ENCODE measurements around the gene FOXC2.

The FOXC2 gene

DNA sequence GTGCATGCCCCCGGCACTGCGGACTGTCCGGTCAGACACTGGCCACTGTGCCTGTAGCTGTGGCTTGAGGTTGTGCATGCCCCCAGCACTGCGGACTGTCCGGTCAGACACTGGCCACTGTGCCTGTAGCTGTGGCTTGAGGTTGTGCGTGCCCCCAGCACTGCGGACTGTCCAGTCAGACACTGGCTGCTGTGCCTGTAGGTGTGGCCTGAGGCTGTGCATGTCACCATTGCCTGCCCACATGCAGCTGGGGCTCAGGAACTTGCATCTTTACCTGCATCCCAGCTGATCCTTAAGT is 16.8 kb upstream of the FOXC2 start:
- TF ChIP-seq ZC3H10 (CRISPR knock-in tag; IDR thresholded peaks at IDR 0.05): no peak
- TF ChIP-seq, protein P1, sequence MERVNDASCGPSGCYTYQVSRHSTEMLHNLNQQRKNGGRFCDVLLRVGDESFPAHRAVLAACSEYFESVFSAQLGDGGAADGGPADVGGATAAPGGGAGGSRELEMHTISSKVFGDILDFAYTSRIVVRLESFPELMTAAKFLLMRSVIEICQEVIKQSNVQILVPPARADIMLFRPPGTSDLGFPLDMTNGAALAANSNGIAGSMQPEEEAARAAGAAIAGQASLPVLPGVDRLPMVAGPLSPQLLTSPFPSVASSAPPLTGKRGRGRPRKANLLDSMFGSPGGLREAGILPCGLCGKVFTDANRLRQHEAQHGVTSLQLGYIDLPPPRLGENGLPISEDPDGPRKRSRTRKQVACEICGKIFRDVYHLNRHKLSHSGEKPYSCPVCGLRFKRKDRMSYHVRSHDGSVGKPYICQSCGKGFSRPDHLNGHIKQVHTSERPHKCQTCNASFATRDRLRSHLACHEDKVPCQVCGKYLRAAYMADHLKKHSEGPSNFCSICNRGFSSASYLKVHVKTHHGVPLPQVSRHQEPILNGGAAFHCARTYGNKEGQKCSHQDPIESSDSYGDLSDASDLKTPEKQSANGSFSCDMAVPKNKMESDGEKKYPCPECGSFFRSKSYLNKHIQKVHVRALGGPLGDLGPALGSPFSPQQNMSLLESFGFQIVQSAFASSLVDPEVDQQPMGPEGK (CRISPR knock-in tag; IDR thresholded peaks at IDR 0.05; ENCODE audit: borderline replicate concordance): no peak
- TF ChIP-seq ZNF565 (CRISPR knock-in tag; conservative IDR thresholded peaks at IDR 0.05; ENCODE audit: low read depth): no peak
- TF ChIP-seq ESRRG (CRISPR knock-in tag; IDR thresholded peaks at IDR 0.05): no peak
- TF ChIP-seq ZNF8 (CRISPR knock-in tag; IDR thresholded peaks at IDR 0.05): no peak
- TF ChIP-seq ISL1 (CRISPR knock-in tag; IDR thresholded peaks at IDR 0.05): no peak
- TF ChIP-seq, protein P2, sequence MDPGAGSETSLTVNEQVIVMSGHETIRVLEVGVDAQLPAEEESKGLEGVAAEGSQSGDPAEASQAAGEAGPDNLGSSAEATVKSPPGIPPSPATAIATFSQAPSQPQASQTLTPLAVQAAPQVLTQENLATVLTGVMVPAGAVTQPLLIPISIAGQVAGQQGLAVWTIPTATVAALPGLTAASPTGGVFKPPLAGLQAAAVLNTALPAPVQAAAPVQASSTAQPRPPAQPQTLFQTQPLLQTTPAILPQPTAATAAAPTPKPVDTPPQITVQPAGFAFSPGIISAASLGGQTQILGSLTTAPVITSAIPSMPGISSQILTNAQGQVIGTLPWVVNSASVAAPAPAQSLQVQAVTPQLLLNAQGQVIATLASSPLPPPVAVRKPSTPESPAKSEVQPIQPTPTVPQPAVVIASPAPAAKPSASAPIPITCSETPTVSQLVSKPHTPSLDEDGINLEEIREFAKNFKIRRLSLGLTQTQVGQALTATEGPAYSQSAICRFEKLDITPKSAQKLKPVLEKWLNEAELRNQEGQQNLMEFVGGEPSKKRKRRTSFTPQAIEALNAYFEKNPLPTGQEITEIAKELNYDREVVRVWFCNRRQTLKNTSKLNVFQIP (CRISPR knock-in tag; IDR thresholded peaks at IDR 0.05; ENCODE audit: borderline replicate concordance, low read depth): no peak
- TF ChIP-seq, protein P3, sequence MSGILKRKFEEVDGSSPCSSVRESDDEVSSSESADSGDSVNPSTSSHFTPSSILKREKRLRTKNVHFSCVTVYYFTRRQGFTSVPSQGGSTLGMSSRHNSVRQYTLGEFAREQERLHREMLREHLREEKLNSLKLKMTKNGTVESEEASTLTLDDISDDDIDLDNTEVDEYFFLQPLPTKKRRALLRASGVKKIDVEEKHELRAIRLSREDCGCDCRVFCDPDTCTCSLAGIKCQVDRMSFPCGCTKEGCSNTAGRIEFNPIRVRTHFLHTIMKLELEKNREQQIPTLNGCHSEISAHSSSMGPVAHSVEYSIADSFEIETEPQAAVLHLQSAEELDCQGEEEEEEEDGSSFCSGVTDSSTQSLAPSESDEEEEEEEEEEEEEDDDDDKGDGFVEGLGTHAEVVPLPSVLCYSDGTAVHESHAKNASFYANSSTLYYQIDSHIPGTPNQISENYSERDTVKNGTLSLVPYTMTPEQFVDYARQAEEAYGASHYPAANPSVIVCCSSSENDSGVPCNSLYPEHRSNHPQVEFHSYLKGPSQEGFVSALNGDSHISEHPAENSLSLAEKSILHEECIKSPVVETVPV (CRISPR knock-in tag; IDR thresholded peaks at IDR 0.05): no peak
- TF ChIP-seq CSDC2 (CRISPR knock-in tag; IDR thresholded peaks at IDR 0.05): no peak
- TF ChIP-seq BACH2 (CRISPR knock-in tag; IDR thresholded peaks at IDR 0.05; ENCODE audit: borderline replicate concordance): no peak
- no peak for TF ChIP-seq GLIS3 (CRISPR knock-in tag; IDR thresholded peaks at IDR 0.05)
- TF ChIP-seq ZFP3 (CRISPR knock-in tag; IDR thresholded peaks at IDR 0.05): no peak
- ATAC-seq: no peak

DNA sequence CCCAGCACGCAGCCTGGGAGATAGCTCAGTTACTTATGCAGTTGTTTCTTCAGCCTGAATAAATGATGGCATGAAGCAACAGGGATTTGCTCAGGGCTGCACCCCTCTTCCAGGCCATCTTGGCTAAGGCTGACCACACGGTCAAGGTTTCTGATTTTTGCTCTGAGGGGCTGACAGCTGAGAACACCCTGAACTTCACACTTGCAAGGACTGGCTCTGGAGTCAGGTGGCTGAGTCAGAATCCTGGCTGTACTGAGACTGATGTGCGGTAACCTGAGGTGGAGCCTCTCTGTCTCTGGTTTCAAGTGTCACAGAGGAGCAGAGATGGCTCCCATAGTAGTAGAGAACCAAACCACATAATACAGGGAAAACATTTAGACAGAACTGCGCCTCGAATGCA is 16.3 kb upstream of the FOXC2 start:
- TF ChIP-seq, protein P4, sequence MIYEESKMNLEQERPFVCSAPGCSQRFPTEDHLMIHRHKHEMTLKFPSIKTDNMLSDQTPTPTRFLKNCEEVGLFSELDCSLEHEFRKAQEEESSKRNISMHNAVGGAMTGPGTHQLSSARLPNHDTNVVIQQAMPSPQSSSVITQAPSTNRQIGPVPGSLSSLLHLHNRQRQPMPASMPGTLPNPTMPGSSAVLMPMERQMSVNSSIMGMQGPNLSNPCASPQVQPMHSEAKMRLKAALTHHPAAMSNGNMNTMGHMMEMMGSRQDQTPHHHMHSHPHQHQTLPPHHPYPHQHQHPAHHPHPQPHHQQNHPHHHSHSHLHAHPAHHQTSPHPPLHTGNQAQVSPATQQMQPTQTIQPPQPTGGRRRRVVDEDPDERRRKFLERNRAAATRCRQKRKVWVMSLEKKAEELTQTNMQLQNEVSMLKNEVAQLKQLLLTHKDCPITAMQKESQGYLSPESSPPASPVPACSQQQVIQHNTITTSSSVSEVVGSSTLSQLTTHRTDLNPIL (CRISPR knock-in tag; IDR thresholded peaks at IDR 0.05; ENCODE audit: low read depth): no peak
- TF ChIP-seq ZNF565 (CRISPR knock-in tag; conservative IDR thresholded peaks at IDR 0.05; ENCODE audit: low read depth): no peak
- TF ChIP-seq ISL1 (CRISPR knock-in tag; IDR thresholded peaks at IDR 0.05): no peak
- TF ChIP-seq, protein P1 (CRISPR knock-in tag; IDR thresholded peaks at IDR 0.05; ENCODE audit: borderline replicate concordance): no peak

DNA sequence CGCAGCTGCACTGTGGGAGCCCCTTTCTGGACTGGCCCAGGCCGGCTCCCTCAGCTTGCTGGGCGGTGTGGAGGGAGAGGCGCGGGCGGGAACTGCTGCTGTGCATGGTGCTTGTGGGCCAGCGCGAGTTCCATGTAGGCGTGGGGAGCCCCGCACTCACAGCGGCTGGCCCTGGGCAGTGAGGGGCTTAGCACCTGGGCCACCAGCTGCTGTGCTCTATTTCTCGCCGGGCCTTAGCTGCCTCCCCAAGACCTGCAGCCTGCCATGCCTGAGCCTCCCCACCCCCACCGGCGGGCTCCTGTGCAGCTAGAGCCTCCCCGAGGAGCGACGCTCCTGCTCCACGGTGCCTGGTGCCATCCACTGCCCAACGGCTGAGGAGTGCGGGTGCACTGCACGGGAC is 13.3 kb upstream of the FOXC2 start:
- no peak for ATAC-seq
- TF ChIP-seq ZC3H10 (CRISPR knock-in tag; IDR thresholded peaks at IDR 0.05): no peak
- TF ChIP-seq ESRRG (CRISPR knock-in tag; IDR thresholded peaks at IDR 0.05): no peak
- TF ChIP-seq, protein P5, sequence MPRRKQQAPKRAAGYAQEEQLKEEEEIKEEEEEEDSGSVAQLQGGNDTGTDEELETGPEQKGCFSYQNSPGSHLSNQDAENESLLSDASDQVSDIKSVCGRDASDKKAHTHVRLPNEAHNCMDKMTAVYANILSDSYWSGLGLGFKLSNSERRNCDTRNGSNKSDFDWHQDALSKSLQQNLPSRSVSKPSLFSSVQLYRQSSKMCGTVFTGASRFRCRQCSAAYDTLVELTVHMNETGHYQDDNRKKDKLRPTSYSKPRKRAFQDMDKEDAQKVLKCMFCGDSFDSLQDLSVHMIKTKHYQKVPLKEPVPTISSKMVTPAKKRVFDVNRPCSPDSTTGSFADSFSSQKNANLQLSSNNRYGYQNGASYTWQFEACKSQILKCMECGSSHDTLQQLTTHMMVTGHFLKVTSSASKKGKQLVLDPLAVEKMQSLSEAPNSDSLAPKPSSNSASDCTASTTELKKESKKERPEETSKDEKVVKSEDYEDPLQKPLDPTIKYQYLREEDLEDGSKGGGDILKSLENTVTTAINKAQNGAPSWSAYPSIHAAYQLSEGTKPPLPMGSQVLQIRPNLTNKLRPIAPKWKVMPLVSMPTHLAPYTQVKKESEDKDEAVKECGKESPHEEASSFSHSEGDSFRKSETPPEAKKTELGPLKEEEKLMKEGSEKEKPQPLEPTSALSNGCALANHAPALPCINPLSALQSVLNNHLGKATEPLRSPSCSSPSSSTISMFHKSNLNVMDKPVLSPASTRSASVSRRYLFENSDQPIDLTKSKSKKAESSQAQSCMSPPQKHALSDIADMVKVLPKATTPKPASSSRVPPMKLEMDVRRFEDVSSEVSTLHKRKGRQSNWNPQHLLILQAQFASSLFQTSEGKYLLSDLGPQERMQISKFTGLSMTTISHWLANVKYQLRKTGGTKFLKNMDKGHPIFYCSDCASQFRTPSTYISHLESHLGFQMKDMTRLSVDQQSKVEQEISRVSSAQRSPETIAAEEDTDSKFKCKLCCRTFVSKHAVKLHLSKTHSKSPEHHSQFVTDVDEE (CRISPR knock-in tag; IDR thresholded peaks at IDR 0.05): no peak
- TF ChIP-seq, protein P3 (CRISPR knock-in tag; IDR thresholded peaks at IDR 0.05): no peak
- no peak for TF ChIP-seq ZFP3 (CRISPR knock-in tag; IDR thresholded peaks at IDR 0.05)
- no peak for TF ChIP-seq ARNTL (CRISPR knock-in tag; IDR thresholded peaks at IDR 0.05; ENCODE audit: borderline replicate concordance, low read depth)
- no peak for TF ChIP-seq PPARA (CRISPR knock-in tag; IDR thresholded peaks at IDR 0.05; ENCODE audit: borderline replicate concordance)
- TF ChIP-seq, protein P1 (CRISPR knock-in tag; IDR thresholded peaks at IDR 0.05; ENCODE audit: borderline replicate concordance): no peak
- no peak for TF ChIP-seq RARB (CRISPR knock-in tag; IDR thresholded peaks at IDR 0.05)
- TF ChIP-seq, protein P4 (CRISPR knock-in tag; IDR thresholded peaks at IDR 0.05; ENCODE audit: low read depth): no peak
- TF ChIP-seq OSR1 (CRISPR knock-in tag; IDR thresholded peaks at IDR 0.05): no peak
- TF ChIP-seq, protein P2 (CRISPR knock-in tag; IDR thresholded peaks at IDR 0.05; ENCODE audit: borderline replicate concordance, low read depth): no peak

More for the DNA sequence above, 16.3 kb upstream of the FOXC2 start:
- ATAC-seq: no peak
